ENCODE results near the gene ITPK1. TPM values are rescaled to one million over a fixed set of nuclear protein-coding genes. Genes with fewer than 3 reads are reported as not detected.

The ITPK1 gene
- total RNA-seq, 2 experiments from 2014 or later: 28.1 to 35.2 TPM

DNA sequence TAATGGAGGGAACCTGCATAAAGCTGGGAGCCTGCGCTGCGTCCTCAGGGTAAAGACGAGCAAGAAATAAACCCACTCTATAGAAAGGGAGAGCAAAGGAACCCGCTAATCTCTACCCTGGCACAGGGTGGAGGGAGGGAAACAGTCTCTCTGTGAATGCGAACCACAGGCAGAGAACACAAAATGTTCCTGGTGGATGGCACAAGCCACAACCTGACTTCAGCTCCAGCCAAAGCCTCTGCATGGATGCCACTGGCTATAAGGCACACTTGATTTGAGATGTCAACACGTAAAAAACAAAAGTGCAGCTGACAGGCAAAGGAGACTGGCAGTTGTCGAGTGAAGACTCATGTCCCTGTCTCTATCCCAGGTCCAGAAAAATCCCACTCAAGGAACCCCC, 160.3 kb downstream of the ITPK1 start:
- H3K4me3 Mint-ChIP-seq: no peak overlapping the region
- DNase-seq: no peak
- intact Hi-C loops (cut with micrococcal nuclease): no loop called here
- H3K27ac Mint-ChIP-seq: no peak overlapping the region
- H3K9me3 Mint-ChIP-seq: no peaks in the 10 kb centered on the region
- CTCF ChIA-PET: interaction anchor here (0.5 to 1.7 kb wide), 5 partner anchors 79 to 757 kb away, joined by 3 to 8 read pairs (median 5); no protein-coding TSS in a partner anchor
- H3K36me3 Mint-ChIP-seq: peaks cover 4% of the 10 kb centered on the region
- no peaks in the 10 kb centered on the region for H3K27me3 Mint-ChIP-seq
- POLR2A ChIA-PET: no interaction called here
- H3K4me1 Mint-ChIP-seq (ENCODE audit: low read depth): peaks cover 4% of the 10 kb centered on the region

- Mint-ChIP-seq H3K4me1 (ENCODE audit: low read depth) (peaks cover 4% of the 10 kb centered on the region), H3K27ac (no peak overlapping the region), H3K27me3 (no peaks in the 10 kb centered on the region), H3K9me3 (no peaks in the 10 kb centered on the region), H3K36me3 (peaks cover 4% of the 10 kb centered on the region), H3K4me3 (no peak overlapping the region)
- no peak for DNase-seq
- intact Hi-C loops (cut with micrococcal nuclease): loop anchor here (5.0 kb wide), 1 partner anchor 157 kb away; no protein-coding TSS in a partner anchor
- POLR2A ChIA-PET: no interaction called here
- CTCF ChIA-PET: interaction anchor here (0.5 to 1.7 kb wide), 5 partner anchors 80 to 756 kb away, joined by 3 to 8 read pairs (median 5); no protein-coding TSS in a partner anchor
Measured at GRCh38 chr14:92954933-92955332, 160.8 kb downstream of the ITPK1 start.

- H3K4me1 Mint-ChIP-seq (ENCODE audit: low read depth): peaks cover 4% of the 10 kb centered on the region
- ChIA-PET POLR2A (no interaction called here), CTCF (interaction anchor here (0.6 to 2.3 kb wide), 3 partner anchors 121 to 225 kb away, joined by 3 to 16 read pairs (median 3); no protein-coding TSS in a partner anchor)
- H3K4me3 Mint-ChIP-seq: no peak overlapping the region
- no peak for DNase-seq
- H3K36me3 Mint-ChIP-seq: peaks cover 6% of the 10 kb centered on the region
- no peaks in the 10 kb centered on the region for H3K9me3 Mint-ChIP-seq
- no peak overlapping the region for H3K27ac Mint-ChIP-seq
- no peaks in the 10 kb centered on the region for H3K27me3 Mint-ChIP-seq
- intact Hi-C loops (cut with micrococcal nuclease): loop anchor here (5.0 kb wide), 1 partner anchor 159 kb away; no protein-coding TSS in a partner anchor
Measured at GRCh38 chr14:92953526-92953925, 162.2 kb downstream of the ITPK1 start.

- Mint-ChIP-seq H3K4me3 (no peak overlapping the region), H3K4me1 (ENCODE audit: low read depth) (peaks cover 4% of the 10 kb centered on the region), H3K27ac (no peak overlapping the region), H3K36me3 (peaks cover 6% of the 10 kb centered on the region), H3K27me3 (no peaks in the 10 kb centered on the region), H3K9me3 (no peaks in the 10 kb centered on the region)
- no peak for DNase-seq
- intact Hi-C loops (cut with micrococcal nuclease): loop anchor here (1.0 to 5.0 kb wide), 2 partner anchors 160 to 187 kb away; no protein-coding TSS in a partner anchor
- ChIA-PET CTCF (interaction anchor here (0.6 to 2.3 kb wide), 23 partner anchors 11 to 266 kb away, joined by 3 to 18 read pairs (median 5); partner anchors contain the start of genes GON7, ITPK1 and UBR7), POLR2A (interaction anchor here (1.1 kb wide), 1 partner anchor 186 kb away, joined by 3 read pairs; no protein-coding TSS in a partner anchor)
Measured at GRCh38 chr14:92952481-92953298, 163.0 kb downstream of the ITPK1 start.

- POLR2A ChIA-PET: interaction anchor here (1.1 kb wide), 1 partner anchor 186 kb away, joined by 3 read pairs; no protein-coding TSS in a partner anchor
- intact Hi-C loops (cut with micrococcal nuclease): loop anchor here (1.0 to 5.0 kb wide), 2 partner anchors 160 to 187 kb away; no protein-coding TSS in a partner anchor
- Mint-ChIP-seq H3K4me1 (ENCODE audit: low read depth) (peaks cover 4% of the 10 kb centered on the region), H3K4me3 (no peak overlapping the region), H3K27ac (no peak overlapping the region), H3K36me3 (peaks cover 6% of the 10 kb centered on the region), H3K27me3 (no peaks in the 10 kb centered on the region), H3K9me3 (no peaks in the 10 kb centered on the region)
- DNase-seq: peak; percentile 88
- CTCF ChIA-PET: interaction anchor here (0.6 to 2.3 kb wide), 24 partner anchors 12 to 267 kb away, joined by 3 to 18 read pairs (median 4); partner anchors contain the start of genes GON7, ITPK1 and UBR7
Measured at GRCh38 chr14:92951912-92952471, 163.7 kb downstream of the ITPK1 start.

DNA sequence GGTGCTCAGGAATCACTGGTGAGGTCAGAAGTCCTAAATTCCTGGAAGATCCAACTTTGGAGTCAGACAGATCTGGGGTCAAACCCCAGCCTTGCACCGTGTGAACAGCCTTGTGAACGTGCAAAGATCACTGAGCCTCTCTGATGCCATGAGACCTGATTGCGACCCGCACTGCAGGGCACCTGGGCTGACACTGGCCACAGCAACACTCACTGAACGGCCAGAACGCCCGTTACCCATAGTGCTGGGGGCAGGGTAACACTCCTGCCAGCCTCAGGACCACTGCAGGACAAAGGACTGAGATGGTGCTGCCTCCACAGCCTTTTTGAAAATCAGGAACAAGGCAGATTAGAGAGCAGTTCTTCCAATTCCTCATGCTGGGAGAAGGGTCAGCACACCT, 164.5 kb downstream of the ITPK1 start:
- peaks cover 4% of the 10 kb centered on the region for H3K4me1 Mint-ChIP-seq (ENCODE audit: low read depth)
- no peak overlapping the region for H3K4me3 Mint-ChIP-seq
- peaks cover 6% of the 10 kb centered on the region for H3K36me3 Mint-ChIP-seq
- CTCF ChIA-PET: interaction anchor here (0.6 to 2.3 kb wide), 16 partner anchors 12 to 268 kb away, joined by 3 to 18 read pairs (median 6); no protein-coding TSS in a partner anchor
- no peak overlapping the region for H3K27ac Mint-ChIP-seq
- intact Hi-C loops (cut with micrococcal nuclease): loop anchor here (5.0 kb wide), 1 partner anchor 161 kb away; no protein-coding TSS in a partner anchor
- H3K27me3 Mint-ChIP-seq: no peaks in the 10 kb centered on the region
- DNase-seq: no peak
- H3K9me3 Mint-ChIP-seq: no peaks in the 10 kb centered on the region
- POLR2A ChIA-PET: interaction anchor here (1.1 kb wide), 1 partner anchor 187 kb away, joined by 3 read pairs; no protein-coding TSS in a partner anchor

DNA sequence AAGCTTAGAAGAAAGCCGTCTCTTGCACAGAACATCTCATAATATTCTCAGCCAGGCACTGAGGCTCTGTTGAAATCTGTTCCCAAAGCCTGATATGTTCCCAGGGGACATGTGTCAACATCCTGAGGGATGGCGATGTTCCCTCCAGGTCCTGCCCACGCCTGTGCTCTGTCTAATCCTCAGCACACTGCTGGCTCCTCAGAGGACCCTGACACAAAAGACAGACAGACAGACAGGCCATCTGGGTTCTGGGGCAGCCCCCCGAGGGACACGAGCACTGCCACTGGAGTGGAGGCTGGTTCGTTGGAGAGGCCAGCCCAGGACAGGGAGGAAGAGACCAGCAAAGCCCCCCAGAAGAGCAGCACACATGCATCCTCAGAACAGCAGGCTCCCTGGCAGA, 165.0 kb downstream of the ITPK1 start:
- no peak overlapping the region for H3K27ac Mint-ChIP-seq
- no peaks in the 10 kb centered on the region for H3K27me3 Mint-ChIP-seq
- peaks cover 4% of the 10 kb centered on the region for H3K4me1 Mint-ChIP-seq (ENCODE audit: low read depth)
- CTCF ChIA-PET: interaction anchor here (1.0 to 1.3 kb wide), 2 partner anchors 181 to 187 kb away, joined by 3 read pairs; no protein-coding TSS in a partner anchor
- no peak for DNase-seq
- H3K36me3 Mint-ChIP-seq: peaks cover 6% of the 10 kb centered on the region
- intact Hi-C loops (cut with micrococcal nuclease): loop anchor here (5.0 kb wide), 1 partner anchor 162 kb away; no protein-coding TSS in a partner anchor
- no peak overlapping the region for H3K4me3 Mint-ChIP-seq
- POLR2A ChIA-PET: no interaction called here
- no peaks in the 10 kb centered on the region for H3K9me3 Mint-ChIP-seq

- no peak overlapping the region for H3K27ac Mint-ChIP-seq
- CTCF ChIA-PET: interaction anchor here (0.6 to 1.3 kb wide), 3 partner anchors 182 to 192 kb away, joined by 3 read pairs; no protein-coding TSS in a partner anchor
- intact Hi-C loops (cut with micrococcal nuclease): loop anchor here (5.0 kb wide), 1 partner anchor 162 kb away; no protein-coding TSS in a partner anchor
- H3K36me3 Mint-ChIP-seq: peaks cover 6% of the 10 kb centered on the region
- H3K27me3 Mint-ChIP-seq: no peaks in the 10 kb centered on the region
- POLR2A ChIA-PET: no interaction called here
- H3K4me1 Mint-ChIP-seq (ENCODE audit: low read depth): peaks cover 4% of the 10 kb centered on the region
- DNase-seq: no peak
- H3K9me3 Mint-ChIP-seq: no peaks in the 10 kb centered on the region
- H3K4me3 Mint-ChIP-seq: no peak overlapping the region
Measured at GRCh38 chr14:92950193-92950540, 165.6 kb downstream of the ITPK1 start.

- CTCF ChIA-PET: interaction anchor here (0.6 to 1.3 kb wide), 4 partner anchors 182 to 193 kb away, joined by 3 read pairs; no protein-coding TSS in a partner anchor
- H3K9me3 Mint-ChIP-seq: no peaks in the 10 kb centered on the region
Measured at GRCh38 chr14:92949496-92950192, 166.1 kb downstream of the ITPK1 start.

DNA sequence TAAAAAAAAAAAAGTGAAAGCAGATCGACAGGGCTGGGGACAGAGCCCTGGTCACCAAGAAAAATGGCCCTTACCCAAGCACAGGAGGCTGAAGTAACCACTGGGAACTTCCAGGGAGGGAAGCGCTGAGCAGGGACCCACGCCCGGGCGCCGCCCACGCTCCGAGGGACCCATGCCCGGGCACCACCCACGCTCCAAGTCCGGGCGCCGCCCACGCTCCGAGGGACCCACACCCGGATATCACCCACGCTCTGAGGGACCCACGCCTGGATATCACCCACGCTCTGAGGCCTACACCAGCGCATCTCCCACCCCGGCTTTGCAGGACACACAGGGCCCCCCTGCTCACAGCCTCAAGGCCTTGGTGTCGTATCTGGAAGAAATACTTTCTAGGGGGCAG, 167.1 kb downstream of the ITPK1 start:
- ChIA-PET CTCF (interaction anchor here (1.1 to 1.3 kb wide), 3 partner anchors 165 to 191 kb away, joined by 3 to 4 read pairs (median 4); no protein-coding TSS in a partner anchor), POLR2A (no interaction called here)
- H3K4me3 Mint-ChIP-seq: no peak overlapping the region
- peaks cover 6% of the 10 kb centered on the region for H3K36me3 Mint-ChIP-seq
- no peak for DNase-seq
- H3K27ac Mint-ChIP-seq: no peak overlapping the region
- H3K27me3 Mint-ChIP-seq: no peaks in the 10 kb centered on the region
- H3K9me3 Mint-ChIP-seq: no peaks in the 10 kb centered on the region
- H3K4me1 Mint-ChIP-seq (ENCODE audit: low read depth): peaks cover 4% of the 10 kb centered on the region
- intact Hi-C loops (cut with micrococcal nuclease): no loop called here

More at GRCh38 chr14:92949496-92950192, 166.1 kb downstream of the ITPK1 start:
- Mint-ChIP-seq H3K4me3 (no peak overlapping the region), H3K27ac (no peak overlapping the region), H3K27me3 (no peaks in the 10 kb centered on the region), H3K4me1 (ENCODE audit: low read depth) (peaks cover 4% of the 10 kb centered on the region), H3K36me3 (peaks cover 6% of the 10 kb centered on the region)
- POLR2A ChIA-PET: no interaction called here
- no peak for DNase-seq
- intact Hi-C loops (cut with micrococcal nuclease): loop anchor here (5.0 kb wide), 1 partner anchor 163 kb away; no protein-coding TSS in a partner anchor

DNA sequence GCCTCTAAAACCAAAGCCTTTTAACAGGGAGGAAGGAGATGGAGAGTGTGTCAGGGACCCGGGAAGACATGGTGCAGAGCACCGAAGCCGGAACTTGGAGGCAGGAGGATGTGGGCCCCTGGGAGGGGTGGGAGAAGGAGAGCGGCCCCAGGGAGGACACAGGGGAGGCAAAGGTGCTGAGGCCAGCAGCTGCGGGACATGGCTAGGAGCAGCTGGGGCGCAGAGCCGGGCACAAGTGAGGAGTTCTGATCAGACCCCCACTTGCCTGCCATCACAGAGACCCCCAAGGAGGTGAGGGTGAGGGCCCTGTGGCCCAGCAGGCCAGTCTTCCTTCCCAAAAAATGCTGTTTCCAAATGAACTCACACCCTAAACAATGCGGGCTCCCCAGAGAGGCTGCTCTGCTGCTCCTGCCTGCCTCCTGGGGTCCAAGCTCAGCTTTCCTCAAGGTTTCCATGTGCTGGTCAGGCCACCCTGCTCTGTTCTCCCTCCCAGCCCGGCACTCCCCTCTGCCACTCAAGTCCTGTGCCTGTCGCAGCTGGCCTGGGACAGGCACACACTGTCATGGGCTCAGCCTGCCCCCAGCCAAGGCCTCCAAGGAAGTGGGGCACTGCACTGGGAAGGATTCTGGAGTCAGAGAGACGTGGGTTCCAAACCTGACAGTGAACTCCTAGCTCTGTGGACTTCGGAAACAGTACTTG, 168.7 kb downstream of the ITPK1 start:
- intact Hi-C loops (cut with micrococcal nuclease): no loop called here
- Mint-ChIP-seq H3K4me3 (no peak overlapping the region), H3K27ac (no peak overlapping the region), H3K4me1 (ENCODE audit: low read depth) (peaks cover 2% of the 10 kb centered on the region), H3K9me3 (no peaks in the 10 kb centered on the region), H3K36me3 (peaks cover 6% of the 10 kb centered on the region), H3K27me3 (no peaks in the 10 kb centered on the region)
- ChIA-PET CTCF (interaction anchor here (1.3 kb wide), 1 partner anchor 166 kb away, joined by 4 read pairs; no protein-coding TSS in a partner anchor), POLR2A (no interaction called here)
- DNase-seq: no peak

All from activated CD4-positive, alpha-beta memory T cell treated with anti-CD3 and anti-CD28 coated beads for 36 hours (primary cell).